GM12874 (cell line): ENCODE results near the gene MS4A14.

ENCODE experiments used
- TF ChIP-seq, protein P1 (sequence below): IDR thresholded peaks from 2 replicates; pipeline ENCODE4 v1.5.1; 2011; ENCODE audit warnings: low read depth, mild to moderate bottlenecking, control low read depth, low read length, moderate library complexity; ENCODE audit not compliant: insufficient read depth

MS4A14 gene, protein sequence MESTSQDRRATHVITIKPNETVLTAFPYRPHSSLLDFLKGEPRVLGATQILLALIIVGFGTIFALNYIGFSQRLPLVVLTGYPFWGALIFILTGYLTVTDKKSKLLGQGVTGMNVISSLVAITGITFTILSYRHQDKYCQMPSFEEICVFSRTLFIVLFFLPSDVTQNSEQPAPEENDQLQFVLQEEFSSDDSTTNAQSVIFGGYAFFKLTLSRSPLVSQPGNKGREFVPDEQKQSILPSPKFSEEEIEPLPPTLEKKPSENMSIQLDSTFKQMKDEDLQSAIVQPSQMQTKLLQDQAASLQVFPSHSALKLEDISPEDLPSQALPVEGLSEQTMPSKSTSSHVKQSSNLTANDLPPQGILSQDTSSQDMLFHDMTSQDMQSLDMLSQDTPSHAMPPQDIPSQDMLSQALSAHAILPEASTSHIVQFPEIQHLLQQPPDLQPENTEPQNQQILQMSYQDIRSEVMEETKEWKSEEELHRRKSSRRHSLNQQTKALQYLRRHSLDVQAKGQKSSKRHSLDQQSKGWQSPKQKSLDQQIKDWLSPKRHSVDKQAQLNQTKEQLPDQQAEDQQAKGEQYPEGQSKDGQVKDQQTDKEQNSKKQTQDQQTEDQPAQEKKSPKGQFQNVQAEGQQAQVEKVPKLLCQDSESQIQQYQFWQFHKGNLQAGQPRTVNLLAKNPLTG

DNA sequence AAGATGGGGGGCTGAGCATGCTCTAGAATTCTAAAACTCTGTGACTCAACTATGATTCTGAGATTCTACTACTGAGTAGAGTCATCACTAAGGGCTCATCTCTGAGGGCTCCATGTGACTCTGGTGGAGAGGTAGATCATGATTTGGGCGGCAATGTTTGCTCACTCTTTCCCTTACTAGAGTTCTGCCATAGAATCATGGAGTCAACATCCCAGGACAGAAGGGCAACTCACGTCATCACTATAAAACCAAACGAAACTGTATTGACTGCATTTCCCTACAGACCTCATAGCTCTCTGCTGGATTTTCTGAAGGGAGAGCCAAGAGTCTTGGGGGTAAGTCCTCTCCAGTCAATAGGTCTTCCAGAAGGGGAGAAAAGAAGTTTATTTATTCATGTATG, at the start of gene MS4A14:
Gene MS4A14, plus strand, starts transcription at position 78 of the 400 bp plus-strand sequence. Its CDS starts 120 bp downstream, at position 198.
- TF ChIP-seq, protein P1, sequence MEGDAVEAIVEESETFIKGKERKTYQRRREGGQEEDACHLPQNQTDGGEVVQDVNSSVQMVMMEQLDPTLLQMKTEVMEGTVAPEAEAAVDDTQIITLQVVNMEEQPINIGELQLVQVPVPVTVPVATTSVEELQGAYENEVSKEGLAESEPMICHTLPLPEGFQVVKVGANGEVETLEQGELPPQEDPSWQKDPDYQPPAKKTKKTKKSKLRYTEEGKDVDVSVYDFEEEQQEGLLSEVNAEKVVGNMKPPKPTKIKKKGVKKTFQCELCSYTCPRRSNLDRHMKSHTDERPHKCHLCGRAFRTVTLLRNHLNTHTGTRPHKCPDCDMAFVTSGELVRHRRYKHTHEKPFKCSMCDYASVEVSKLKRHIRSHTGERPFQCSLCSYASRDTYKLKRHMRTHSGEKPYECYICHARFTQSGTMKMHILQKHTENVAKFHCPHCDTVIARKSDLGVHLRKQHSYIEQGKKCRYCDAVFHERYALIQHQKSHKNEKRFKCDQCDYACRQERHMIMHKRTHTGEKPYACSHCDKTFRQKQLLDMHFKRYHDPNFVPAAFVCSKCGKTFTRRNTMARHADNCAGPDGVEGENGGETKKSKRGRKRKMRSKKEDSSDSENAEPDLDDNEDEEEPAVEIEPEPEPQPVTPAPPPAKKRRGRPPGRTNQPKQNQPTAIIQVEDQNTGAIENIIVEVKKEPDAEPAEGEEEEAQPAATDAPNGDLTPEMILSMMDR: no peak

DNA sequence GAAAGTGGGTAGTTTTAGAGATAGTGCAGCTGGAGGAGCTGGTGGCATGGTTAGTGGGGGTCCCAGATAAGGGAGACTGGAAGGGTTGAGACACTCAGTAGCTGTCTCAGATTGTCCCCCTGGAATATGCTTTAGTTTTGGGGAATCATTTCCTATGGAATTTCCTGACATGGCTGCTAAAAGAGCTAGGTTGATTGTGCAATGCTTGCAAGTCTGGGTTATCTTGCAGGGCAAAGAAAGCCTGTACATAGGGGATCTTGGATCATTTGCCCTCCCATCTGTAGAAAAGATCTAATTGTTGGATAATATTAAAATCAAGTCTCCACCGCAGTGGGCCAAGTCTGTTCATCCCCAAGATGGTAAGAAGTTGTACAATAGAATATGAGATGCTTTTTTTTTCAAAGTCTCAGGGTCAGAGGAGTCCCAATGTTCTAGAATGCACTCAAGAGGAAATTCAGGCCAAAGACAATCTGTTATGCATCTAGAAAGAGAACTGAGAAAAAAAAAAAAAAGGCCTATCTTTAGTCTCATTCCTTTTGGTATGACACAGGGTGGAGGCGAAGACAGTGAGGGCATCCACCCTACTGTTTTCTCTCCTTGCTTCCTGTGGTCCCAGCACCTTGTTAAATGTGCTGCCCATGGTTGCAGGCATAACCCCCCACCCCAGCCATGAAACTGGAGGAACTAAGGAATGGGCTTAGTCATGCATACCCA, 49.0 kb upstream of the MS4A14 start:
- TF ChIP-seq, protein P1: no peak

DNA sequence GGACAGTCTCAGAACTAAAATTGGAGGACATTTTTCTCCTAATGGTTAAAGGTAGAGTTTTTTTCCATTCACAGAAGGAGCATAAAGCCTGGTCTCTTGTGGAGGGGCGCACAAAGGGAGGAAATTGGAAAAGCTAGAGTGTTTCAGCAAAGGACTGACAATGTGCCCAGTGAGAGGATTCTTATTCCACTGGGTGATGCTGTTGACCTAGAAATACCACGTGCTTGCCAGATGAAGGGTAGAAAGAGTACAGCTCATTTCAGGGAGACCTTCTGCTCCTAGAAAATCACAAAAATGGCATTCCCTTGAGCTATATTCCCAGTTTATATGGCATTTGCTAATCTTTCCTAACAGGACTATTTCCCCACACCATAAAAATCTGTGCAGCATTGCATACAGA, 48.1 kb upstream of the MS4A14 start:
- TF ChIP-seq, protein P1: peak; percentile 37; the same call in 1 of the 2 replicates

DNA sequence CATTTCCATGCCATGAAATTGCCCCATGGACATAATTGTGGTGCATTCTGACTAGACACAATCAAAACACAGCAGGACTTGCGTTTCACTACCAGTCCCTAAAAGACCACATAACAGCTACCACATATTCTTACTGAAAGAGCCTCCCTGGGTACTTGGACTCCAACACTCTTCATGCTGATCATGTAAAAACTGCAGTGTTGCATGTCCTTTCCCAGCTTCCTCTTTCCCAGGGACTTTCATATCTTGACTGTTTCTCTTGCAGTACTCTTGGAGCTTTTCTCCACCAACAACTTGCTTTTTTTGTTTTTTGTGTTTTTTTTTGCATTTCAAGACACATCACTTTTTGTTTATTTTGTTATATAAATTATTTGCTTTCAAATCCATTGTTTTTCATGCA, 46.3 kb upstream of the MS4A14 start:
- TF ChIP-seq, protein P1: no peak

GRCh38 chr11:60357771-60358170, 38.5 kb upstream of the MS4A14 start:
- TF ChIP-seq, protein P1: no peak

GRCh38 chr11:60360621-60361020, 35.6 kb upstream of the MS4A14 start:
- TF ChIP-seq, protein P1: no peak

DNA sequence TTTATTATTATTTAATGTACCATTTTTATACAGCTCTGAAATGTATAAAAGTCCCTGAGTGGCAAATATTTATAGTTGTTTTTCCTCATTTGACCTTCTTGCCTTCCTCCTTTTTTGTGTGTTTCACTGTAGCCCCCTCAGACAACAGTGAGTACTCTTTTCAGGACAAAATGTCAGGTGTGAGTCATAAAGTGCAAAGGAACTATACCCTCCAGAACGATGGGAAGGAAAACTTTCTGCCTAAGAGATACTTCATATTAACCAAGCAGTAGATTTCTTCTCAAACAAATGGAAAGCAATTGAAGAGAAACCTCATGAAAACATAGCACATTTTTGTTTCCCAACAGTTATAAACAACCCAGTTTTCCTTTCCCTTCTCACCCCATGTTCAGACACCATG, 34.0 kb upstream of the MS4A14 start:
- TF ChIP-seq, protein P1: no peak
